Gastroesophageal sphincter (tissue), 3 donors: ENCODE measurements around the gene PATJ.

Source experiments
- POLR2A ChIP-seq, 2 donors: fragments of 450-650 bp; IDR thresholded peaks; one replicate each; pipeline ENCODE4 v1.6.1; 2017; ENCODE audit warnings: antibody characterized with exemption in 2 of 2, mild to moderate bottlenecking in 2 of 2, moderate library complexity in 1 of 2
- TF ChIP-seq, protein P1 (sequence below), 4 experiments: fragments of 200-600 bp in 2 of 4; fragments of 450-650 bp in 2 of 4; sonication (generic) in 1 of 4; IDR thresholded peaks; one replicate each; pipeline ENCODE4 v1.5.1; 2017 to 2019; ENCODE audit warnings: antibody characterized with exemption in 4 of 4, mild to moderate bottlenecking in 2 of 4, moderate library complexity in 2 of 4

DNA sequence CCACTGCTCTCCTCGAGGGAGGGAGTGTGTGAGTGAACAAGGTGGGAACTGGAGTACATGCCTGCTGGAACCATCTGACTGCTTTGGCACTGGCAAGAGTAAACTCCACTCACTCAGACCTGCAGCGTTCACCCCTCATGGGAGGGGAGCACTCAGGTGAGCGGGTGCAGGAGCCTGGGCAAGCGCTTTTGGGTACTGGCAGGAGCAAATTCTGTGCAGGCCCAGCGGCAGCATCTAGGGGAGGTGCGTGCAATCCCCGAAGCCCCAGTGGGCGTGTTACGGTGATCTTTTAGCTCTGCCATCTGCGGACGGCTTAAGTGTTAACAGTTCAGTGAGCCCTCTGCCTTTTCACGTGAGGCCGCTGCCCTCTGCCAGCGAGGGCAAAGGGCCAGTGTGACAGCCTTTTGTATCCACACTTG lies 127.4 kb downstream of the PATJ start:
- TF ChIP-seq POLR2A (IDR thresholded peaks at IDR 0.05), result no peak
- TF ChIP-seq, protein P1, sequence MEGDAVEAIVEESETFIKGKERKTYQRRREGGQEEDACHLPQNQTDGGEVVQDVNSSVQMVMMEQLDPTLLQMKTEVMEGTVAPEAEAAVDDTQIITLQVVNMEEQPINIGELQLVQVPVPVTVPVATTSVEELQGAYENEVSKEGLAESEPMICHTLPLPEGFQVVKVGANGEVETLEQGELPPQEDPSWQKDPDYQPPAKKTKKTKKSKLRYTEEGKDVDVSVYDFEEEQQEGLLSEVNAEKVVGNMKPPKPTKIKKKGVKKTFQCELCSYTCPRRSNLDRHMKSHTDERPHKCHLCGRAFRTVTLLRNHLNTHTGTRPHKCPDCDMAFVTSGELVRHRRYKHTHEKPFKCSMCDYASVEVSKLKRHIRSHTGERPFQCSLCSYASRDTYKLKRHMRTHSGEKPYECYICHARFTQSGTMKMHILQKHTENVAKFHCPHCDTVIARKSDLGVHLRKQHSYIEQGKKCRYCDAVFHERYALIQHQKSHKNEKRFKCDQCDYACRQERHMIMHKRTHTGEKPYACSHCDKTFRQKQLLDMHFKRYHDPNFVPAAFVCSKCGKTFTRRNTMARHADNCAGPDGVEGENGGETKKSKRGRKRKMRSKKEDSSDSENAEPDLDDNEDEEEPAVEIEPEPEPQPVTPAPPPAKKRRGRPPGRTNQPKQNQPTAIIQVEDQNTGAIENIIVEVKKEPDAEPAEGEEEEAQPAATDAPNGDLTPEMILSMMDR (IDR thresholded peaks at IDR 0.05), result no peak
